Fibroblast of skin of left quadriceps (primary cell): ENCODE results near the gene SPTAN1.

Experiments used
- DNase-seq, 2 experiments: peaks; one replicate each; pipeline ENCODE4 v3.0.0-alpha.2; 2013; ENCODE audit warnings: low read depth in 2 of 2

SPTAN1 gene

GRCh38 chr9:128595471-128595870 is 43.1 kb downstream of the SPTAN1 start:
- DNase-seq: no peak

GRCh38 chr9:128600099-128600498 is 47.7 kb downstream of the SPTAN1 start:
- no peak for DNase-seq

DNA sequence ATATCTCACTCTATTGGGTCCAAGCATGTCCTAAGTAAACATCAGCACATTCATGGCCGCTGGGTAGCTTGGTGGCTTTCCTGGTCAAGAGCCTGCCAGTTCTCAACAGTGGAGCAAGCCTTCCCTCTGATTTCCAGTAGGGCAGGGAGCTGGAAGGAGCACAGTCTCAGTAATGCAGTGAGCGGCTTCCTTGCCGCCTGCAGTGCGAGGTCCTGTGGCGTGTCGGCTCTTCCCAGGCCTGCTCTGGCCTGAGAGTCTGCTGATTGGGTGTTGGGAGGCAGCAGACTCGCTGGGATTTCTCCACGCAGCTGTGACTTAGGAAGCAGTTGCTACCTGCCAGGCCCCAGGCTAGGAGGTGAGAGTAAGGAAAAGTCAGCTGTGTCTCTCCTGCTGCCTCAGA is 51.3 kb downstream of the SPTAN1 start:
- no peak for DNase-seq

DNA sequence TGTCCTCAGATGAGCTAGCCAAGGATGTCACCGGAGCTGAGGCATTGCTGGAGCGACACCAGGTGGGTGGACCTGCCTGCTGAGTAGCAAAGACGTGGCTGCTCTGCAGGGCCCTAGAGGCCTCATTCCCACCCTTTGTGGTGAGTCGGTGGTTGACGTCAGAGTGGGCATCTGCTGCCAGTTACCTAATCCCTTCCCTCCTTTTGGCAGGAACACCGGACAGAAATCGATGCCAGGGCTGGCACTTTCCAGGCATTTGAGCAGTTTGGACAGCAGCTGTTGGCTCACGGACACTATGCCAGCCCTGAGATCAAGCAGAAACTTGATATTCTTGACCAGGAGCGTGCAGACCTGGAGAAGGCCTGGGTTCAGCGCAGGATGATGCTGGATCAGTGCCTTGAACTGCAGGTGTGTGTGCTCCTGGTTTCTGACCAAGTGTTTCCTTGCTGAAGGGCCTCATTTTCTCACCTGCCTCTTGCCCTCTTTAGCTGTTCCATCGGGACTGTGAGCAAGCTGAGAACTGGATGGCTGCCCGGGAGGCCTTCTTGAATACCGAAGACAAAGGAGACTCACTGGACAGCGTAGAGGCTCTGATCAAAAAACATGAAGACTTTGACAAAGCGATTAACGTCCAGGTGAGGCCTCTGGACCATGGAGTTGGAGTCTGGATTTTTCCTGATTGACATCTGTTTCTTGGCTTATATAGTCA is 55.4 kb downstream of the SPTAN1 start:
- no peak for DNase-seq

GRCh38 chr9:128610897-128611296 is 58.5 kb downstream of the SPTAN1 start:
- no peak for DNase-seq

- DNase-seq: no peak
Measured at GRCh38 chr9:128611600-128612394, 59.4 kb downstream of the SPTAN1 start.

GRCh38 chr9:128614728-128615127 is 62.3 kb downstream of the SPTAN1 start:
- DNase-seq: no peak

GRCh38 chr9:128615571-128615970 is 63.2 kb downstream of the SPTAN1 start:
- no peak for DNase-seq

DNA sequence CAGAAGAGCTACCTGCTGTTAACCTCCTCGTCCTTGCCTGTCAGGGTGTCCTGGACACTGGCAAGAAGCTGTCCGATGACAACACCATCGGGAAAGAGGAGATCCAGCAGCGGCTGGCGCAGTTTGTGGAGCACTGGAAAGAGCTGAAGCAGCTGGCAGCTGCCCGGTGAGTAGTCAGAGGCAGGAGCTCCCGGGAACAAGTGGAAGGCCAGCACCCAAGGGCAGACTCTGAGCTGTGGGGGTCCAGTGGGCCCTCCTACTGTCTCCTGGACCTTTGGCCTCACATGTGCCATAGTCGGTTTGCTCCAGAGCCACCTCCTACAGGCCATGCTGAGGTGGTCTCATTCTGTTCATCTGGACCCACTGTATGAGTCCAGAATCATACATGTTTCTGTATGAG is 65.6 kb downstream of the SPTAN1 start:
- DNase-seq: no peak

- no peak for DNase-seq
Measured at GRCh38 chr9:128619127-128619526, 66.7 kb downstream of the SPTAN1 start.

GRCh38 chr9:128619779-128620178 is 67.4 kb downstream of the SPTAN1 start:
- DNase-seq: no peak

DNA sequence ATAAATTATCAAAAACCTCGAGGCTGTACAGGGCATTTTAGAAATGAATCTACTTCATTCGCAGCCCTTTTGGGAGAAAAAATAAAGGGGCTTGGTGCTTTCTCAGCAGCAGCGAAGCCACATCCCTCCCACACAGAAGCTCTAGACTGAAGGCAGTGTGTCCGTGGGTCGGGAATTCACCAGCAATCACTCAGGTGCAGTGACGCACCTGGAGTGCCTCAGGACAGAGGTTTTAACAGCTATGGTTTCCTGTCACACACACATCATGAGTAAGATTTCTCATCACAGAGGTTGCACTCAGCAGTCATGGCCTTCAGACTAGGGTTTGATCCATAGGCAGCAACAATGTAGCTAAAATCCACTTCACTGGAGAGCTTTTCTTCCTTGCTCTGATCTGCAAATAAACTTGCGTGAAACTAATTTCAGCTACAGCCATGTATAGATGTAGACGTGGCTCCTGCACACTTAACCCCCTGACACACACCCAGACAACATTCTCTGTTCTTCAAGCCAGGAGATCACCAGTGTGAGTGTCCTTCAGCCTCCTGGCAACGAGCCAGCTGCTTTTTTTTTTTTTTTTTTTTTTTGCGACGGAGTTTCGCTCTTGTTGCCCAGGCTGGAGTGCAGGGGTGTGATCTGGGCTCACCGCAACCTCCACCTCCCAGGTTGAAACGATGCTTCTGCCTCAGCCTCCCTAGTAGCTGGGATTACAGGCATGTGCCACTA is 69.5 kb downstream of the SPTAN1 start:
- no peak for DNase-seq

DNA sequence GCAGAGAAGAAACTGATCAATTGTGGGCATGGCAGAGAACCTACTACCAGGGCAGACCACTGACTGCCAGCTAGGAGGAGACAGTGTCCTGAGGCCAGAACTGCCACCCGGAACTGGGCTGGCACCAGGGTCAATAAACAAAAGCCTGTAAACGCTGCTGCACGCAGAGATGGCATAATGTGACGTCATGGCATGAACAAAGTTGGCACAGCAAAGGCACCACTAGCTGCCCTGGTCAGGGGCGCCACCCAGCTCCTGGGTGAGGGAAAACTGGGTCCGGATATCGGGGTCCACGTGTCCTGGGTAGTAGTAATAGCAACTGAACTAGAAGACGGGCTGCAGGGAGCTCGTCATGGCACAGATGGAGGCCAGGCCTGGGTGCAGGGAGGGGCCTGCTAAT is 72.2 kb downstream of the SPTAN1 start:
- DNase-seq: no peak

DNA sequence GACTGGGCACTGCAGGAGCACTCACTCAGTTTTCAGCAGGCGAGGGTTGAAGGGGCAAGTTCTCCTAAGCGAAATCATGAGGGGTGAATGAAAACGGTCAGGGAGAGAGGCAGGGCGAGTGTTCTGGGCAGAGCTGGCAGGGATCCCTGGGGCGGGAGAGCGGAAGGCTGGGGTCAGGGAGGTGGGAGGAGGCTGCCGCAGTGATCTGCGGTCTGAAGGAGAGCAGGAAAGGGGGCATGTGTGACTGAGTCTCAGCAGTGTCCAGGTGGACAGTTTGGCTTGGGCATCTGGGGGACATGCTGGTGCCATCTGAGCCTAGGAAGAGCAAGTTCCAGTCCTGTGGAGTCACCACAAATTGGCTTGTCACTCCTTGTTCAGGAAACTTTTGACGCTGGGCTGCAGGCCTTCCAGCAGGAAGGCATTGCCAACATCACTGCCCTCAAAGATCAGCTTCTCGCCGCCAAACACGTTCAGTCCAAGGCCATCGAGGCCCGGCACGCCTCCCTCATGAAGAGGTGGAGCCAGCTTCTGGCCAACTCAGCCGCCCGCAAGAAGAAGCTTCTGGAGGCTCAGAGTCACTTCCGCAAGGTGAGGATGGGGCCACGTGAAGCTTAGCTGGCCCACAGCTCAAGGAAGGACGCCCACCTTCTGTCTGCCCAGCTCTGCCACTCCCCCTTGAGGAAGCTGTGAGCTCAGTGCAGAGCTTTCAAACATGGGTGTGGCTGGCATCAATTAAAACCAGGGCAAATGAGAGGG is 73.2 kb downstream of the SPTAN1 start:
- DNase-seq: no peak

- no peak for DNase-seq
Measured at GRCh38 chr9:128626181-128626580, 73.8 kb downstream of the SPTAN1 start.

GRCh38 chr9:128627127-128627715 is 74.8 kb downstream of the SPTAN1 start:
- no peak for DNase-seq

GRCh38 chr9:128627906-128628305 is 75.5 kb downstream of the SPTAN1 start:
- no peak for DNase-seq

GRCh38 chr9:128628471-128629048 is 76.2 kb downstream of the SPTAN1 start:
- no peak for DNase-seq

GRCh38 chr9:128629136-128629535 is 76.7 kb downstream of the SPTAN1 start:
- no peak for DNase-seq

GRCh38 chr9:128629852-128630545 is 77.6 kb downstream of the SPTAN1 start:
- no peak for DNase-seq

DNA sequence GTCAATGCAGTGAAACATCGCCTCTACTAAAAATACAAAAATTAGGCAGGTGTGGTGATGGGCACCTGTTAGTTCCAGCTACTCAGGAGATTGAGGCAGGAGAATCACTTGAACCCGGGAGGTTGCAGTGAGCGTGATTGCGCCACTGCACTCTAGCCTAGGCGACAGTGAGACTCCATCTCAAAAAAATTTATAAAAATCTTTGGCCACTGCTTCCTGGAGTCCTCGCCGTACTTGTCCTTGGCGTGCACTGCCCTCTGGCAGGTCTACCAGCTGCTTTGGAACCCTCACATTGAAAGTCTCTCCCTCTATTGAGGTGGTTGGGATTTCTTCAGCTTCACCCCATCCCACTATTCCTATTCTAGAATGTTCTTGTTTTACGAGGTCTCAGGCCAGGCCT is 79.2 kb downstream of the SPTAN1 start:
- no peak for DNase-seq
